ENCODE results near the gene WDFY3. TPM values are rescaled to one million over a fixed set of nuclear protein-coding genes. Genes with fewer than 3 reads are reported as not detected.
"Not testable (repeated sequence)": the region's sequence is repeated elsewhere in the genome, so short reads cannot be mapped to it uniquely, and the experiment has no call there.

WDFY3 gene
- polyA plus RNA-seq, 3 donors: 47.8 to 60.8 (median 53.4) TPM

- no peak for DNase-seq (ENCODE audit: extremely low read depth in 1 of 11, low read depth in 9 of 11, low spot score in 4 of 11)
Measured at GRCh38 chr4:84877051-84877833, 89.2 kb downstream of the WDFY3 start.

DNA sequence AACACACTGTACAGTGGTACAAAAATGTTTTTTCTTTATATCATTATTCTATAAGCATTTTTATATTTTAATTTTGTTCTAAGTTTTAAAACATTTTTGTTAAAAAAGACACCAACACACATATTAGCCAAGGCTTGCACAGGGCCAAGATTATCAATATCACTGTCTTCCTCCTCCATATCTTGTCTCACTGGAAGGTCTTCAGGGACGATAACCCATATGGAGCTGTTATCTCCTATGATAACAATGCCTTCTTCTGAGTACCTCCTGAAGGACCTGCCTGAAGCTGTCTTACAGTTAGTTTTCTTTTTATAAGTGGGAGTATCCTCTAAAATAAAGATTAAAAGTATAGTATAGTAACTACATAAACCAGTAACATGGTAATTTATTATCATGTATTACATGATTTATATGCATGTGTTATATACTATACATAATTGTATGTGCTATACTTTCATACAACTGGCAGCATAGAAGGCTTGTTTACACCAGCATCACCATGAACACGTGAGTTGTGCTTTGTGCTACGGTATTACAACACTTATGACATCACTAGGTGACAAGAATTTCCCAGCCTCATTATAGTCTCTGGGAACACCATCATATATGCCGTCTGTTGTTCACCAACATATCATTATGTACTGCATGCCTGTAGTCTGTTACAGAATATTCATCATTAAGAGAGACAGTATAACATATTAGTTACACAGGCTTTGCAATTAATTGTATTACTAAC is 90.7 kb downstream of the WDFY3 start:
- DNase-seq (ENCODE audit: extremely low read depth in 1 of 11, low read depth in 9 of 11, low spot score in 4 of 11): no peak

GRCh38 chr4:84874619-84875018 is 91.9 kb downstream of the WDFY3 start:
- no peak for DNase-seq (ENCODE audit: extremely low read depth in 1 of 11, low read depth in 9 of 11, low spot score in 4 of 11)

DNA sequence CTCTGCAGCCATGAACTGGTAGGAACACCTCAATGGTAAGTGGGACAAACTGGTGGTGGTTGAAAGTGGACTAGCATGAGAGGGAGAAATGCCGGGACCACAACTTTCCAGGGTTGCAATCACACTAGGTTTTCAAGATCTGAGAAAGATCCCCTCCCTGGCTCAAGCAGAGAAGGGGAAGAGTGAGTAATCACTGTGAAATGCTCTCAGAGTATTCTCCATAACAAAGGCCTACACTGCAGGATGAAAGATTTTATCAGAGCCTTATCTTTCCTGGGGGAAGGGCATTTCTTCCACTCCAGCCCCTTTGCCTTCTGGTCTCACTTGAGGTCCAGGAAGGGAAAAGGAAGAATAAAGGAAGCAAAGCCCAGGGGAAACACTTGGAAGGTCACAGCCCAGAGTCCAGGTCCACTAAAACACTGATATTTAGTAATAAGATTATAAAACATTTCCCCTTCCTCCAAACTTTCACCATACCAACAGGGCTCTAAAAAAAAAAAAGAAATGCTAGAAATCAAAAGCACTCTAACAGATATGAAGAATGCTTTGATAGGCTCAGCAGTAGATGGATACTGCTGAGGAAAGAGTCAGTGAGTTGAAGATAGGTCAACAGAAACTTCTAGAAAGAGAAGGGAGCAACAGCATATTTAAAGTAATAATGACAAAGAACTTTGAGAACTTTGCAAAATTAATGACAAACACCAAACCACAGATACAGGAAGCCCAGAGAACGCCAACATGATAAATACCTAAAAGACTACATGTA is 95.9 kb downstream of the WDFY3 start:
- no peak for DNase-seq (ENCODE audit: extremely low read depth in 1 of 11, low read depth in 9 of 11, low spot score in 4 of 11)

DNA sequence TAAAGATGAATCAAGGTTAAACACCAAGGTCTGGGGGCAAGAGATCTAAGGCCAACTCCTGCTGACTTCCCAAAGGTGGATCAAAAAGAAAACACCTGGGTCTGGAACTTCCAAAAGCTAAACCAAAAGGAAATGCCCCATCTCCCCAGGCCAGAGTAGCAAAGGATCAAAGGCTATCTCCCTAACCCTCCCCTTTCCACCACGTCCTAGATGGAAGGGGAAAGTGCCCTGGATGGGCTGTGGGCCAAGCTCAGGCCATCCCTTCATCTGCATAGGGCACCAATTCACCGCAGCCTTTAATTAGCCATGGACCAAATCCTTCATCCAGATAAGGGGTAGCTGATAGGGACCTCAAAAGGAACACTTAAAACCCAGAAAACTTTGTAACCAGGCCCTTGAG is 100.2 kb downstream of the WDFY3 start:
- DNase-seq (ENCODE audit: extremely low read depth in 1 of 11, low read depth in 9 of 11, low spot score in 4 of 11): no peak

DNA sequence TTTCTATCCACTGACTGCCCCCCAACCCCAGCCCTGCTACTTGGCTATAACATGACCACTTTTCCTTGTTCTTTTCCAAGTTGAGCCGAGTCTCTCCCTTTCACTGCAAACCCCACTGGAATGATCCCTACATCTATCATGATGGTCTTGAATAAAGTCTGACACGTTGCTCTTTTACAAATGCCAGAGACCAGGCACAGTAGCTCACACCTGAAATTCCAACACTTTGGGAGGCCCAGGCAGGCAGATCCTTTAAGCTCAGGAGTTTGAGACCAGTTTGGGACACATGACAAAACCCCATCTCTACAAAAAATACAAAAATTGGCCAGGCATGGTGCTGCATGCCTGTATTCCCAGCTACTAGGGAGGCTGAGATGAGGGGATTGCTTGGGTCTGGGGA is 100.9 kb downstream of the WDFY3 start:
- DNase-seq (ENCODE audit: extremely low read depth in 1 of 11, low read depth in 9 of 11, low spot score in 4 of 11): no peak

DNA sequence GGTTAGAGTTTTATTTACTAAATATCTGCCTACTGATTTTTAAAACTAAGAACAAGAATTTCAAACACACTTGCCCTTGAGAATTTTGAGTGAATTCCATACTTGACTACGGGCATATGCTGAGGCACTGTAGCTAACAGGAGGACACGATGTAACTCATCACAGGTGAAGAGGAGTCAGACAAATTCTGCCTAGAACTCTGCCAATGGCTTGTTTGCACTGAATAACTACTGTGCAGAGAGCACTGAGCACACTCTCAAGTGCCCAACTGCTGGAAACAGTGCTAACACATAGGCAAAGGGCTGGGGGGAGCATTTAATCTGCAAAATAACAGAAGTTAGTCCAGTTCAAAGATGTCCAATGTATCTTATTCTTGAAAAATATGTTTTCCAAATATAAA is 104.4 kb downstream of the WDFY3 start:
- DNase-seq (ENCODE audit: extremely low read depth in 1 of 11, low read depth in 9 of 11, low spot score in 4 of 11): no peak

DNA sequence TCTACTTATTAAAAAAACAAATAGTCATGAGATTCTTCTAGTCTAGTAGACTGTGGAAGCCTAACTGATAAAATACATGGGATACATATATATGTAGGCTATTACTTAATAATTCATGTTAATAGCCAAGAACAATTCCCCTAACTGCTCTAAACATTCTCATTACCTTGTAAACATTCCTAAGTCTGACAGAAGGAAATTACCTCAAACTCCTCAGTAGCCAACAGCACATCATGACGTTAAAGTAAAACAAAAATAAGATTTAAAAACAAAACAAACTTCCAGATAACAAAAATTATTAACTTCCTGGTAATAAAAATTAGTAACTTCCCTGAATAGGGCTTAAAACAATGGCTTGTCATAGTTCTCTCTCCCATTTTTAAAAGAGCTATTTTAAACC is 109.2 kb downstream of the WDFY3 start:
- no peak for DNase-seq (ENCODE audit: extremely low read depth in 1 of 11, low read depth in 9 of 11, low spot score in 4 of 11)

GRCh38 chr4:84856468-84857049 is 109.9 kb downstream of the WDFY3 start:
- no peak for DNase-seq (ENCODE audit: extremely low read depth in 1 of 11, low read depth in 9 of 11, low spot score in 4 of 11)

DNA sequence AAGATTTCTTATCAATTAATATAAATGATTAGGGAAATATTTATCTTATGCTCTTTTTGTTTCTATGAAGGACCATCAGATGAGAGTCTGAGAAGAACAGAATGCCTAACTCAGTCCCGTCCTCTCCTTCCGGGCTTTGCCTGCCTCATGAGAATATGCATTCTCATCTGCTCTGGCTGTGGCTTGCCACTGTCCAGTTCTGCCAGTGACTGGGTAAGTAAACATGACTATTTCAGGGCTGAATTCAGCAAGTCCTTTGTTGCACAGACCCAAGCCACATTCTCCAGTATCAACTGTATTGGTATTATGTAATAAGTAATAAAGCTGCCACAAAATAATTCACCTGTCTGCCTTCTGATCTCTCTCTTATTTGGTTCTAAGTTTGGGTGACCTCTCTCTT is 110.7 kb downstream of the WDFY3 start:
- DNase-seq (ENCODE audit: extremely low read depth in 1 of 11, low read depth in 9 of 11, low spot score in 4 of 11): no peak

DNA sequence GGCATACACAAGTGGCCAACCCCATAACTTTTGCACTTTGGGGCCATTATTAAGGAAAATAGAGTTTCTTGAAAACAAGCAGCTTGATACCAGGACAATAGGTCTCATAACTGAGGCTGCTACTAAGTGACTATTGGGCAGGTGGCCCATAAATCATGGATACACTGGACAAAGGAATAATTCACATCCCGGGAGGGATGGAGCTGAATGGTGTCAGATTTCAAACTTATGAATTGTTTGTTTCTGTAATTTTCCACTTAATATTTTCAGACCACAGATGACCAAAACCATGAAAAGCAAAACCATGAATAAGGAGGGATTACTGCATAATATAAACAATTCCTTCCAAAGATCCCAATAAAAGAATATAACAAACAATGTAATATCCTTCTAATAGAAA is 114.4 kb downstream of the WDFY3 start:
- DNase-seq (ENCODE audit: extremely low read depth in 1 of 11, low read depth in 9 of 11, low spot score in 4 of 11): no peak

- no peak for DNase-seq (ENCODE audit: extremely low read depth in 1 of 11, low read depth in 9 of 11, low spot score in 4 of 11)
Measured at GRCh38 chr4:84849051-84849640, 117.3 kb downstream of the WDFY3 start.

DNA sequence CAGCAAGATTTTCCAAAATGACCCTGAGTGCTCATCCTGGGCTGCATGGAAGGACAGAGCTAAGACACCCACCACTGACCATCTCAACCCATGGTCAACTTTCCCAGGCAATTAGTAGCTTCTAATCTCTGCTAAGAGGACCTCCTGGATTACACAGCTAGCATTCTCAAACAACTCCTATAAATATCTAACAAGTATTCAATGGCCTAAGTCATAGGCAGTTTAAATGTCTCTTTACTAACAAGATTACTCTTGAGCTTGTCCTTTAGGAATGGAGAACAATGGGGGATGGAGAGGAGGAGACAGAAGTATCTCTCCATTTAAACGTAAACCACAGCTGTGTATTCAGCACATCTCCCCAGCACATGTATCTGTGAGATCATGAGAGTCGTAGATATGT is 118.1 kb downstream of the WDFY3 start:
- DNase-seq (ENCODE audit: extremely low read depth in 1 of 11, low read depth in 9 of 11, low spot score in 4 of 11): no peak

DNA sequence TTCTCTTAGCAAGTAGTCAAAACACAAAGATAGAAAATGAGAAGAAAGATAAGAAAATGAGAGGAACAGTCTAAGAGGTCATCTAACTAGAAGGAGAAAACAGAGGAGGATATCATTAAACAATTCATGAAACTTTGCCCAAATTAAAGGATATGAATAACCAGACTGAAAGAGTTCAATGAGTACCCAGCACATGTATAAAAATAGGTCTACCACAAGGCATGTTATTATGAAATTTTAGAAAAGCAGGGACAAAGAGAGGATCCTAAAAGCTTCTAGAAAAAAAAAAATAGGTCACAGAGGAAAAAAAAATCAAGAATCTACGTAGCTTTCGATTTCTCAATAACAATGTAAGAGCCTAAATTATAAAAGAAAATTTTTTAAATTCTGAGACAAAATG is 118.5 kb downstream of the WDFY3 start:
- no peak for DNase-seq (ENCODE audit: extremely low read depth in 1 of 11, low read depth in 9 of 11, low spot score in 4 of 11)

- DNase-seq (ENCODE audit: extremely low read depth in 1 of 11, low read depth in 9 of 11, low spot score in 4 of 11): no peak
Measured at GRCh38 chr4:84846985-84847384, 119.5 kb downstream of the WDFY3 start.

- DNase-seq (ENCODE audit: extremely low read depth in 1 of 11, low read depth in 9 of 11, low spot score in 4 of 11): no peak
Measured at GRCh38 chr4:84841435-84841834, 125.1 kb downstream of the WDFY3 start.

- DNase-seq (ENCODE audit: extremely low read depth in 1 of 11, low read depth in 9 of 11, low spot score in 4 of 11): no peak
Measured at GRCh38 chr4:84837751-84838150, 128.7 kb downstream of the WDFY3 start.

DNA sequence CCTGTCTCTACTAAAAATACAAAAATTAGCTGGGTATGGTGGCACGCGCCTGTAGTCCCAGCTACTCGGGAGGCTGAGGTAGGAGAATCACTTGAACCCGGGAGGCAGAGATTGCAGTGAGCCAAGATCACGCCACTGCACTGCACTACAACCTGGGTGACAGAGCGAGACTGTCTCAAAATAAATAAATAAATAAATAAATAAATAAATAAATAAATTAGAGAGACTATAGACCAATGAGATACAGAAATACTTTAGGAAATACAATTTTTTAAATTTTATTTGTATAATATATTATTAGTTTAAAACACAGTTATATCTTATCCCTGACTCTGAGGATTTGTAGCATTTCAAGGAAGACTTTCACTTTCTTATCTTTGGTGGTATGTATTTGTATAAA is 136.9 kb downstream of the WDFY3 start:
- not testable (repeated sequence) for DNase-seq (ENCODE audit: extremely low read depth in 1 of 11, low read depth in 9 of 11, low spot score in 4 of 11)

DNA sequence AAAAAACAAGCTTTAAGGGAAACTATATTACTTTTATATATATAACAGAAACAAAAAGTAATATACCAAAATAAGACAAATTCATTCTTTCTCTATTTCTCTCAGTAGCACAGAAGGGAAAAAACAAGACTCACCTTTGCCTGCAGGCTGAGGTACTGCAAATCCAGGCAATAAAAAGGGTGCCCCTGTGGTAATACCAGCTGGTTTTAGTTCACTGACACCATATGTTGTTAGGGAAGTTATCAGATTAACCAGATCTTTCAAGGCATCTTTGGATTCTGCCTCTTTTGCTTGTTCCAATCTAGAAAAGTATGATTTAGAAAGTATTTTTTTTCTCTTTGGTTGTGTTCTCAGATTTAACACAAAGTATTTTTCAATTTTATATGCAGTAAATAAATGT is 139.8 kb downstream of the WDFY3 start:
- no peak for DNase-seq (ENCODE audit: extremely low read depth in 1 of 11, low read depth in 9 of 11, low spot score in 4 of 11)
